PFSK-1 (cell line): ENCODE results near the gene BRPF3.

Experiments used
- POLR2AphosphoS5 ChIP-seq: IDR thresholded peaks from 2 replicates; pipeline ENCODE4 v1.6.1; 2012; ENCODE audit warnings: low read depth, mild to moderate bottlenecking, control low read depth, low read length, moderate library complexity
- TAF1 ChIP-seq: IDR thresholded peaks from 2 replicates; pipeline ENCODE4 v1.6.1; 2012; ENCODE audit warnings: low read length, control low read depth, borderline replicate concordance; ENCODE audit not compliant: insufficient read depth
- TF ChIP-seq, protein P1 (sequence below), 2 experiments: IDR thresholded peaks; 2 replicates each; pipeline versions ENCODE4 v1.6.1 to v1.8.0; 2011 to 2012; ENCODE audit warnings: low read depth in 2 of 2, low read length in 2 of 2, control low read depth in 1 of 2, inconsistent platforms in 1 of 2, mild to moderate bottlenecking in 1 of 2, moderate library complexity in 1 of 2; ENCODE audit not compliant: insufficient read depth in 1 of 2

DNA sequence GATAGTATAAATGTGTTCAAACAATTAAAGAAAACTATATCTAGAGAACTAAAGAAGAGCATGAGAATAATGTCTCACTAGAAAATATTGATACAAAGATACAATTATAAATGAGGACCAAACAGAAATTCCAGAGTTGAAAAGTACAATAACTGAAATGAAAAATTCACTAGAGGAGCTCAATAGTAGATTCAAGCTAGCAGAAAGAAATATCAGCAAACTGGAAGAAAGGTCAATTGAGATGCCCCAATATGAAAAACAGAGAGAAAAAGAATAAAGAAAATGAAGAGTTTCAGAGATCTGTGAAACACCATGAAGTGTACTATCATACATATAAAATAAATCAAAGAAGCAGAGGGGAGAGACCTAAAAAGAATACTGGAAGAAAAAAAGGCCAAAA lies 18.0 kb upstream of the BRPF3 start:
- TF ChIP-seq POLR2AphosphoS5 (no peak), TAF1 (no peak)
- TF ChIP-seq, protein P1, sequence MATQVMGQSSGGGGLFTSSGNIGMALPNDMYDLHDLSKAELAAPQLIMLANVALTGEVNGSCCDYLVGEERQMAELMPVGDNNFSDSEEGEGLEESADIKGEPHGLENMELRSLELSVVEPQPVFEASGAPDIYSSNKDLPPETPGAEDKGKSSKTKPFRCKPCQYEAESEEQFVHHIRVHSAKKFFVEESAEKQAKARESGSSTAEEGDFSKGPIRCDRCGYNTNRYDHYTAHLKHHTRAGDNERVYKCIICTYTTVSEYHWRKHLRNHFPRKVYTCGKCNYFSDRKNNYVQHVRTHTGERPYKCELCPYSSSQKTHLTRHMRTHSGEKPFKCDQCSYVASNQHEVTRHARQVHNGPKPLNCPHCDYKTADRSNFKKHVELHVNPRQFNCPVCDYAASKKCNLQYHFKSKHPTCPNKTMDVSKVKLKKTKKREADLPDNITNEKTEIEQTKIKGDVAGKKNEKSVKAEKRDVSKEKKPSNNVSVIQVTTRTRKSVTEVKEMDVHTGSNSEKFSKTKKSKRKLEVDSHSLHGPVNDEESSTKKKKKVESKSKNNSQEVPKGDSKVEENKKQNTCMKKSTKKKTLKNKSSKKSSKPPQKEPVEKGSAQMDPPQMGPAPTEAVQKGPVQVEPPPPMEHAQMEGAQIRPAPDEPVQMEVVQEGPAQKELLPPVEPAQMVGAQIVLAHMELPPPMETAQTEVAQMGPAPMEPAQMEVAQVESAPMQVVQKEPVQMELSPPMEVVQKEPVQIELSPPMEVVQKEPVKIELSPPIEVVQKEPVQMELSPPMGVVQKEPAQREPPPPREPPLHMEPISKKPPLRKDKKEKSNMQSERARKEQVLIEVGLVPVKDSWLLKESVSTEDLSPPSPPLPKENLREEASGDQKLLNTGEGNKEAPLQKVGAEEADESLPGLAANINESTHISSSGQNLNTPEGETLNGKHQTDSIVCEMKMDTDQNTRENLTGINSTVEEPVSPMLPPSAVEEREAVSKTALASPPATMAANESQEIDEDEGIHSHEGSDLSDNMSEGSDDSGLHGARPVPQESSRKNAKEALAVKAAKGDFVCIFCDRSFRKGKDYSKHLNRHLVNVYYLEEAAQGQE (IDR thresholded peaks at IDR 0.05; ENCODE audit: insufficient read depth in 1 of 2, low read depth in 2 of 2, low read length in 2 of 2) = no peak
